Keratinocyte (primary cell): ENCODE results near the gene TPRA1. TPM values are rescaled to one million over a fixed set of nuclear protein-coding genes. Genes with fewer than 3 reads are reported as not detected.

Source experiments
- DNase-seq: peaks from one replicate; pipeline ENCODE4 v3.0.0-alpha.2; 2011; ENCODE audit warnings: low read depth, missing footprints, low spot score
- FAIRE-seq: peaks from 2 replicates; lab custom pipeline; 2011; peaks lifted over from hg19 to GRCh38; lab: Jason Lieb, UNC
- H2AFZ ChIP-seq: 2 replicates; pipeline ENCODE4 v1.6.0; 2012; ENCODE audit warnings: low read length, control low read depth, inconsistent platforms; ENCODE audit not compliant: control insufficient read depth
- H3K27ac ChIP-seq: 2 replicates; pipeline ENCODE4 v1.5.1; 2011; ENCODE audit warnings: low read length; ENCODE audit not compliant: control insufficient read depth, insufficient read depth
- H3K27me3 ChIP-seq: 3 replicates; pipeline ENCODE4 v1.6.0; 2011; ENCODE audit warnings: low read length; ENCODE audit not compliant: control insufficient read depth, insufficient read depth; ENCODE audit errors: extremely low read depth
- H3K36me3 ChIP-seq, 2 experiments: 2 replicates in 1 of 2; 3 replicates in 1 of 2; pipeline ENCODE4 v1.5.1; 2011; ENCODE audit warnings: low read length in 2 of 2, mild to moderate bottlenecking in 1 of 2; ENCODE audit not compliant: control insufficient read depth in 2 of 2, insufficient read depth in 2 of 2; ENCODE audit errors: extremely low read depth in 1 of 2
- H3K4me1 ChIP-seq: 3 replicates; pipeline ENCODE4 v1.5.1; 2011; ENCODE audit warnings: low read length; ENCODE audit not compliant: control insufficient read depth, insufficient read depth; ENCODE audit errors: extremely low read depth
- H3K4me2 ChIP-seq: 3 replicates; pipeline ENCODE4 v1.6.0; 2011; ENCODE audit warnings: low read depth, low read length; ENCODE audit not compliant: control insufficient read depth, insufficient read depth; ENCODE audit errors: extremely low read depth
- H3K4me3 ChIP-seq, 3 experiments: fragments of 200-600 bp in 1 of 3; sonication (generic) in 1 of 3; 2 replicates in 2 of 3; 3 replicates in 1 of 3; pipeline ENCODE4 v1.5.1; 2011 to 2016; ENCODE audit warnings: low read length in 3 of 3, mild to moderate bottlenecking in 3 of 3, control low read depth in 2 of 3, inconsistent platforms in 1 of 3, low read depth in 1 of 3, mixed read lengths in 1 of 3, mixed run types in 1 of 3, moderate library complexity in 1 of 3; ENCODE audit not compliant: control insufficient read depth in 2 of 3, insufficient read depth in 2 of 3; ENCODE audit errors: extremely low read depth in 1 of 3
- H3K79me2 ChIP-seq: 2 replicates; pipeline ENCODE4 v1.6.0; 2012; ENCODE audit warnings: low read length; ENCODE audit not compliant: control insufficient read depth, insufficient read depth
- H3K9ac ChIP-seq: 3 replicates; pipeline ENCODE4 v1.6.0; 2011; ENCODE audit warnings: low read length; ENCODE audit not compliant: control insufficient read depth, insufficient read depth; ENCODE audit errors: extremely low read depth
- H3K9me1 ChIP-seq: 3 replicates; pipeline ENCODE4 v1.6.0; 2011; ENCODE audit warnings: low read length; ENCODE audit not compliant: control insufficient read depth, insufficient read depth; ENCODE audit errors: extremely low read depth
- H3K9me3 ChIP-seq: 2 replicates; pipeline ENCODE4 v1.5.1; 2012; ENCODE audit warnings: low read depth, low read length; ENCODE audit not compliant: control insufficient read depth
- H4K20me1 ChIP-seq: 3 replicates; pipeline ENCODE4 v1.6.0; 2011; ENCODE audit warnings: low read length; ENCODE audit not compliant: control insufficient read depth, insufficient read depth; ENCODE audit errors: extremely low read depth
- CTCF ChIP-seq, 3 experiments: IDR thresholded peaks in 1 of 3; conservative IDR thresholded peaks in 1 of 3; optimal IDR thresholded peaks in 1 of 3; 2 replicates in 2 of 3; 3 replicates in 1 of 3; pipeline versions ENCODE3 to v1.5.1; 2011; ENCODE audit warnings: low read length in 3 of 3, mild to moderate bottlenecking in 3 of 3, moderate library complexity in 2 of 3, control low read depth in 1 of 3, inconsistent platforms in 1 of 3; ENCODE audit not compliant: insufficient read depth in 2 of 3; ENCODE audit errors: extremely low read depth in 1 of 3
- EZH2 ChIP-seq: IDR thresholded peaks from one replicate; pipeline ENCODE4 v1.6.1; 2012; ENCODE audit warnings: inconsistent platforms, mild to moderate bottlenecking, low read length, moderate library complexity
- dilution Hi-C: fragments of 300-500 bp; cut with MboI; formaldehyde crosslinking; loops from one replicate; pipeline ENCODE4 v1.7.0; 2020; ENCODE audit warnings: low sequenced_read_pairs; ENCODE audit not compliant: extremely low pct_ligation_motif_present
- polyA plus RNA-seq, 5 experiments: library from polyadenylated mRNA; depleted of rRNA in 3 of 5; stranded (reverse) in 3 of 5; stranded (forward) in 1 of 5; unstranded in 1 of 5; fragments of >200 nt; gene quantifications; 1 replicate in 1 of 5; 2 replicates in 3 of 5; 3 replicates in 1 of 5; pipeline versions ENCODE4 v1.2.1 to v1.2.3, GENCODE V29; 2011 to 2012; ENCODE audit warnings: missing spikeins in 2 of 5, low read depth in 1 of 5, low replicate concordance in 1 of 5

TPRA1 gene
- polyA plus RNA-seq, 1 donor (not counting 4 experiments of a cell fraction or from before 2014, with no cell fraction given), result 22.2 TPM

DNA sequence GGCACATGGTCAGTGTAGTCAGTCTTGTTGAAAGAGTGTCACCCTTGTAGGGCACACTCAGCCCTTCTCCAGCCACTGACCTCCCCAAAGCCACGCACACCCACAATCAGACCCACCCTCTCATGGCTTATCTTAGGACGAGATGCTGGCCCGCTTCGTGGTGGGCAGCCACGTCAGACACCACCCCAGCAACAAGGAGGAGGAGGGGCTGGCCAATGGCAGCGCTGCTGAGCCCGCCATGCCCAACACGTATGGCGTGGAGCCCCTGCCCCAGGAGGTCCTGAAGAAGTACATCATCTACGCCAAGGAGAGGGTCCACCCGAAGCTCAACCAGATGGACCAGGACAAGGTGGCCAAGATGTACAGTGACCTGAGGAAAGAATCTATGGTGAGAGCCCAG is 28.4 kb upstream of the TPRA1 start:
- H3K4me2 ChIP-seq, result no peak overlapping the region
- no peaks in the 10 kb centered on the region for H4K20me1 ChIP-seq
- DNase-seq (no peak), FAIRE-seq (no peak)
- no peaks in the 10 kb centered on the region for H3K9me1 ChIP-seq
- H3K27me3 ChIP-seq, result no peaks in the 10 kb centered on the region
- no peaks in the 10 kb centered on the region for H3K79me2 ChIP-seq
- no peaks in the 10 kb centered on the region for H3K4me1 ChIP-seq
- H3K4me3 ChIP-seq, result no peak overlapping the region
- H2AFZ ChIP-seq, result no peak overlapping the region
- no peak overlapping the region for H3K27ac ChIP-seq
- no peak for TF ChIP-seq CTCF (optimal IDR thresholded peaks at IDR 0.05 in 1 of 3, IDR thresholded peaks at IDR 0.05 in 1 of 3, conservative IDR thresholded peaks at IDR 0.05 in 1 of 3; ENCODE audit: extremely low read depth in 1 of 3, insufficient read depth in 2 of 3, low read length in 3 of 3)
- H3K36me3 ChIP-seq, result peaks cover 0 to 22% of the 10 kb centered on the region in 2 experiments
- H3K9me3 ChIP-seq, result no peaks in the 10 kb centered on the region
- no peak overlapping the region for H3K9ac ChIP-seq
- dilution Hi-C loops, result no loop called here

DNA sequence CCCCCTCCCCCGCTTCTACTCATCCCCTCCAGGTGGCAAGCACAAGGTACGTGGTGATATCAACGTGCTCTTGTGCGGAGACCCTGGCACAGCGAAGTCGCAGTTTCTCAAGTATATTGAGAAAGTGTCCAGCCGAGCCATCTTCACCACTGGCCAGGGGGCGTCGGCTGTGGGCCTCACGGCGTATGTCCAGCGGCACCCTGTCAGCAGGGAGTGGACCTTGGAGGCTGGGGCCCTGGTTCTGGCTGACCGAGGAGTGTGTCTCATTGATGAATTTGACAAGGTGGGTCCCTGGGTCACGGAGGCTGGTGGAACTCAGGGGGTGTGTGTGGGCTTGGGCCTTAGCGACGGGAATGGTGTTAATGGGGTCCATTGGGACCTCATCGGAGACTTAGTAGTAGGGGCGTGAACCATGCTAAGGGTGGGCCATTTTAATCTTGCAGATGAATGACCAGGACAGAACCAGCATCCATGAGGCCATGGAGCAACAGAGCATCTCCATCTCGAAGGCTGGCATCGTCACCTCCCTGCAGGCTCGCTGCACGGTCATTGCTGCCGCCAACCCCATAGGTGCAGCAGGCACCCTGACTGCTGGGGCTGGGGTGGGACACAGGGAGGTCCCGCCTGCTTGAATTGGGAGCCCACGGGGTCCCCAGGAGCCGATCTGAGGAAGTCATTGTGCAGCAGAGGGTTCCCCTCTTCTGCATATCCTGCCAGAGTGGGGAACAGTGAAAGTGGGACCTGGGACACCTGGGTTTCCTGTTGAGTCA is 26.5 kb upstream of the TPRA1 start:
- Histone ChIP-seq H4K20me1 (no peaks in the 10 kb centered on the region), H3K4me2 (no peak overlapping the region), H3K9me3 (no peaks in the 10 kb centered on the region), H2AFZ (no peak overlapping the region), H3K4me1 (no peaks in the 10 kb centered on the region), H3K79me2 (no peaks in the 10 kb centered on the region), H3K4me3 (no peak overlapping the region), H3K27ac (no peak overlapping the region), H3K9me1 (no peaks in the 10 kb centered on the region), H3K9ac (no peak overlapping the region), H3K27me3 (no peaks in the 10 kb centered on the region), H3K36me3 (peaks cover 1 to 28% of the 10 kb centered on the region in 2 experiments)
- no peak for FAIRE-seq
- no peak for DNase-seq
- TF ChIP-seq EZH2 (no peak), CTCF (optimal IDR thresholded peaks at IDR 0.05 in 1 of 3, IDR thresholded peaks at IDR 0.05 in 1 of 3, conservative IDR thresholded peaks at IDR 0.05 in 1 of 3; ENCODE audit: extremely low read depth in 1 of 3, insufficient read depth in 2 of 3, low read length in 3 of 3) (no peak)
- dilution Hi-C loops, result no loop called here
